Parathyroid adenoma (tissue), 2 donors: ENCODE results near the gene ANKRD26.
A peak's percentile ranks its signal among the peaks of the same experiment; 100 is the strongest.

Experiments
- H2AFZ ChIP-seq: fragments of 300-600 bp; sonication (generic); one replicate; pipeline ENCODE4 v1.7.0; 2017; ENCODE audit warnings: antibody characterized with exemption, mild to moderate bottlenecking
- H3K27ac ChIP-seq: fragments of 300-600 bp; sonication (generic); one replicate; pipeline ENCODE4 v1.7.0; 2017
- H3K27me3 ChIP-seq: fragments of 300-600 bp; sonication (generic); one replicate; pipeline ENCODE4 v1.7.0; 2017; ENCODE audit warnings: low read length; ENCODE audit not compliant: control insufficient read depth, insufficient read depth
- H3K36me3 ChIP-seq: fragments of 300-600 bp; sonication (generic); one replicate; pipeline ENCODE4 v1.7.0; 2017; ENCODE audit warnings: low read length; ENCODE audit not compliant: control insufficient read depth, insufficient read depth
- H3K4me1 ChIP-seq: fragments of 300-600 bp; sonication (generic); one replicate; pipeline ENCODE4 v1.7.0; 2017; ENCODE audit warnings: control low read depth
- H3K4me2 ChIP-seq: fragments of 300-600 bp; sonication (generic); one replicate; pipeline ENCODE4 v1.7.0; 2017; ENCODE audit warnings: low read length
- H3K4me3 ChIP-seq: fragments of 300-600 bp; sonication (generic); one replicate; pipeline ENCODE4 v1.7.0; 2017; ENCODE audit warnings: low read depth, low read length
- H3K79me2 ChIP-seq: fragments of 300-600 bp; sonication (generic); one replicate; pipeline ENCODE4 v1.7.0; 2017; ENCODE audit warnings: control low read depth
- H3K9ac ChIP-seq: fragments of 300-600 bp; sonication (generic); one replicate; pipeline ENCODE4 v1.7.0; 2017; ENCODE audit warnings: mild to moderate bottlenecking
- H3K9me3 ChIP-seq: fragments of 300-600 bp; sonication (generic); one replicate; pipeline ENCODE4 v1.7.0; 2017; ENCODE audit warnings: low read length; ENCODE audit not compliant: control insufficient read depth
- TF ChIP-seq, protein P1 (sequence below): fragments of 300-600 bp; sonication (generic); IDR thresholded peaks from one replicate; pipeline ENCODE4 v1.7.0; 2017; ENCODE audit warnings: antibody characterized with exemption, mild to moderate bottlenecking
- donor health status: primary hyperparathyroidism.

The ANKRD26 gene

DNA sequence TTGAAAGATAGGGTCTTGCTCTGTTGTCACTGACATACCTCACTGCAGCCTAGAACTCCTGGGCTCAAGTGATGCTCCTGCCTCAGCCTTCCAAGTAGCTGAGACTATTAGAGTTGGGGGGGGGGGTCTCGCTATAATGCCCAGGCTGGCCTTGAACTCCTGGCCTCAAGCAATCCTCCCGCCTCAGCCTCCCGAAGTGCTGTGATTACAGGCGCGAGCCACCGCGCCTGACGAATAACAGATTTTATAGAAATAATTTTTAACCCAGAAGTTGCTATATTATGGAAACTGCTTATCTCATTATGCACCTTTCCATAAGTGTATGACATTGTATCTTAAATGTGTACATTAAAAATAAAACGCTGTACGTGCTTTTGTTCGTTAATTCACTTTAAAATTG lies 846 bp downstream of the ANKRD26 start:
- peaks cover 11% of the 10 kb centered on the region for H3K79me2 ChIP-seq
- H3K27me3 ChIP-seq, result no peaks in the 10 kb centered on the region
- H3K9ac ChIP-seq, result no peak overlapping the region
- H2AFZ ChIP-seq, result peak overlapping the region; percentile 76
- no peaks in the 10 kb centered on the region for H3K9me3 ChIP-seq
- H3K4me1 ChIP-seq, result no peaks in the 10 kb centered on the region
- H3K27ac ChIP-seq, result peak overlapping the region; percentile 87
- peak overlapping the region; percentile 91 for H3K4me3 ChIP-seq
- TF ChIP-seq, protein P1, sequence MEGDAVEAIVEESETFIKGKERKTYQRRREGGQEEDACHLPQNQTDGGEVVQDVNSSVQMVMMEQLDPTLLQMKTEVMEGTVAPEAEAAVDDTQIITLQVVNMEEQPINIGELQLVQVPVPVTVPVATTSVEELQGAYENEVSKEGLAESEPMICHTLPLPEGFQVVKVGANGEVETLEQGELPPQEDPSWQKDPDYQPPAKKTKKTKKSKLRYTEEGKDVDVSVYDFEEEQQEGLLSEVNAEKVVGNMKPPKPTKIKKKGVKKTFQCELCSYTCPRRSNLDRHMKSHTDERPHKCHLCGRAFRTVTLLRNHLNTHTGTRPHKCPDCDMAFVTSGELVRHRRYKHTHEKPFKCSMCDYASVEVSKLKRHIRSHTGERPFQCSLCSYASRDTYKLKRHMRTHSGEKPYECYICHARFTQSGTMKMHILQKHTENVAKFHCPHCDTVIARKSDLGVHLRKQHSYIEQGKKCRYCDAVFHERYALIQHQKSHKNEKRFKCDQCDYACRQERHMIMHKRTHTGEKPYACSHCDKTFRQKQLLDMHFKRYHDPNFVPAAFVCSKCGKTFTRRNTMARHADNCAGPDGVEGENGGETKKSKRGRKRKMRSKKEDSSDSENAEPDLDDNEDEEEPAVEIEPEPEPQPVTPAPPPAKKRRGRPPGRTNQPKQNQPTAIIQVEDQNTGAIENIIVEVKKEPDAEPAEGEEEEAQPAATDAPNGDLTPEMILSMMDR, result no peak
- no peaks in the 10 kb centered on the region for H3K36me3 ChIP-seq
- peak overlapping the region; percentile 78 for H3K4me2 ChIP-seq

- H2AFZ ChIP-seq, result no peak overlapping the region
- H3K4me1 ChIP-seq, result no peaks in the 10 kb centered on the region
- H3K27ac ChIP-seq, result no peak overlapping the region
- H3K27me3 ChIP-seq, result no peaks in the 10 kb centered on the region
- no peaks in the 10 kb centered on the region for H3K36me3 ChIP-seq
- no peak overlapping the region for H3K4me3 ChIP-seq
- no peaks in the 10 kb centered on the region for H3K79me2 ChIP-seq
- H3K9ac ChIP-seq, result no peak overlapping the region
- TF ChIP-seq, protein P1, result no peak
- no peaks in the 10 kb centered on the region for H3K9me3 ChIP-seq
- no peak overlapping the region for H3K4me2 ChIP-seq
Measured at GRCh38 chr10:27088119-27089044, 11.9 kb downstream of the ANKRD26 start.

- Histone ChIP-seq H3K27ac (no peak overlapping the region), H3K4me3 (no peak overlapping the region), H2AFZ (no peak overlapping the region), H3K9ac (no peak overlapping the region), H3K4me2 (no peak overlapping the region), H3K9me3 (no peaks in the 10 kb centered on the region), H3K4me1 (no peaks in the 10 kb centered on the region), H3K27me3 (no peaks in the 10 kb centered on the region), H3K36me3 (no peaks in the 10 kb centered on the region), H3K79me2 (peaks cover 15% of the 10 kb centered on the region)
- TF ChIP-seq, protein P1, result no peak
Measured at GRCh38 chr10:27072436-27073114, 27.7 kb downstream of the ANKRD26 start.

DNA sequence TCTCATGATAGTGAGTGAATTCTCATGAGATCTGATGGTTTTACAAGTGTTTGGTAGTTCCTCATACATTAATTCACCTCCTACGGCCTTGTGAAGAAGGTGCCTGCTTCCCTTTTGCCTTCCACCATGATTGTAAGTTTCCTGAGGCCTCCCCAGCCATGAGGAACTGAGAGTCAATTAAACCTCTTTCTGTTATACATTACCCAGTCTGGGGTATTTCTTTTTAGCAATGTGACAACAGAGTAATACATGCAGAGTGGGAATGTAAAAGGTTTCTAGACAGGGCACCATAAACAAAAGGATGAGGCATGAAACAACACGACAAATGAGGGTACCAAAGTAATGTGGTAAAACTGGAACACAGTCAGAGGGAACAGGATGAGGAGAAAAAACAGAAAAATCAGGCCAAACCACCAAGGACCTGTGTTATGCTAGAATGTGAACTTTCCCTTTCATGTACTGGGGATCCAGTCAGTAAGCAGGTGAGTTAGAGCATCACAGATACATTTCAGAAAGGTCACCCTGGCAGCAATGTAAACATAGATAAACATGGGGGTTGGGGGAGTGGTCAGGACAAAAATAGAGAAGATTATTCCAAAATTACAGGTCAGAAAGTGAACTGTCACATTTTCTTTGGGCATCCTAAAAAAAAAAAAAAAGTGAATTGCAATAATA lies 31.9 kb downstream of the ANKRD26 start:
- Histone ChIP-seq H3K36me3 (no peaks in the 10 kb centered on the region), H3K4me2 (no peak overlapping the region), H3K4me3 (no peak overlapping the region)

More for the DNA sequence above, 31.9 kb downstream of the ANKRD26 start:
- Histone ChIP-seq H3K9me3 (no peaks in the 10 kb centered on the region), H3K79me2 (peaks cover 9% of the 10 kb centered on the region), H3K9ac (no peak overlapping the region), H2AFZ (no peak overlapping the region), H3K27ac (no peak overlapping the region), H3K4me1 (no peaks in the 10 kb centered on the region), H3K27me3 (no peaks in the 10 kb centered on the region)
- TF ChIP-seq, protein P1, result no peak
